MM.1S (cell line): Measurements from ENCODE around the gene RMI1.

Experiments
- DNase-seq: peaks from one replicate; pipeline ENCODE4 v3.0.0-alpha.2; 2015
- H2AFZ ChIP-seq: fragments of 300-600 bp; sonication (generic); 2 replicates; pipeline ENCODE4 v1.6.0; 2016; ENCODE audit warnings: antibody characterized with exemption, low read length
- H3F3A ChIP-seq: fragments of 300-600 bp; sonication (generic); 2 replicates; pipeline ENCODE4 v1.6.1; 2016; ENCODE audit warnings: mild to moderate bottlenecking, antibody characterized with exemption, low read length, moderate library complexity, mixed read lengths; ENCODE audit not compliant: insufficient read depth
- H3K27ac ChIP-seq: fragments of 300-600 bp; sonication (generic); 2 replicates; pipeline ENCODE4 v1.5.1; 2016; ENCODE audit warnings: mild to moderate bottlenecking, low read length
- H3K27me3 ChIP-seq: fragments of 300-600 bp; sonication (generic); replicated peaks from 2 replicates; pipeline ENCODE4 v1.6.0; 2016; ENCODE audit warnings: low read length; ENCODE audit not compliant: insufficient read depth
- H3K36me3 ChIP-seq: fragments of 300-600 bp; sonication (generic); replicated peaks from 2 replicates; pipeline ENCODE4 v1.6.1; 2016; ENCODE audit warnings: mild to moderate bottlenecking, low read length, mixed read lengths; ENCODE audit not compliant: insufficient read depth
- H3K4me1 ChIP-seq: fragments of 300-600 bp; sonication (generic); 2 replicates; pipeline ENCODE4 v1.6.1; 2016; ENCODE audit warnings: low read length, mixed read lengths
- H3K4me2 ChIP-seq: fragments of 300-600 bp; sonication (generic); 2 replicates; pipeline ENCODE4 v1.6.0; 2016; ENCODE audit warnings: low read depth, low read length
- H3K4me3 ChIP-seq: fragments of 300-600 bp; sonication (generic); 2 replicates; pipeline ENCODE4 v1.5.1; 2016; ENCODE audit warnings: low read length, mixed read lengths
- H3K79me2 ChIP-seq: fragments of 300-600 bp; sonication (generic); 2 replicates; pipeline ENCODE4 v1.6.1; 2016; ENCODE audit warnings: mixed run types, low read length, mixed read lengths
- H3K9ac ChIP-seq: fragments of 300-600 bp; sonication (generic); 2 replicates; pipeline ENCODE4 v1.6.1; 2016; ENCODE audit warnings: low read length, mixed read lengths
- H3K9me2 ChIP-seq: fragments of 300-600 bp; sonication (generic); replicated peaks from 2 replicates; pipeline ENCODE4 v1.6.1; 2016; ENCODE audit warnings: mild to moderate bottlenecking, low read length, mixed read lengths; ENCODE audit not compliant: insufficient read depth
- H3K9me3 ChIP-seq: fragments of 300-600 bp; sonication (generic); replicated peaks from 2 replicates; pipeline ENCODE4 v1.6.1; 2016; ENCODE audit warnings: mild to moderate bottlenecking, low read length, mixed read lengths; ENCODE audit not compliant: insufficient read depth
- H4K20me1 ChIP-seq: fragments of 300-600 bp; sonication (generic); 2 replicates; pipeline ENCODE4 v1.6.1; 2016; ENCODE audit warnings: mild to moderate bottlenecking, low read length, moderate library complexity, mixed read lengths; ENCODE audit not compliant: insufficient read depth
- CTCF ChIP-seq: fragments of 300-600 bp; sonication (generic); IDR thresholded peaks from 2 replicates; pipeline ENCODE4 v1.5.1; 2016; ENCODE audit warnings: antibody characterized with exemption, low read length, mixed read lengths
- EZH2 ChIP-seq: fragments of 300-600 bp; sonication (generic); optimal IDR thresholded peaks from 2 replicates; pipeline ENCODE3; 2017; ENCODE audit warnings: low read depth, mild to moderate bottlenecking, antibody characterized with exemption, low read length, mixed read lengths
- EZH2phosphoT487 ChIP-seq: fragments of 300-600 bp; sonication (generic); IDR thresholded peaks from 2 replicates; pipeline ENCODE4 v1.6.1; 2018; ENCODE audit warnings: antibody characterized with exemption, low read length

RMI1 gene

GRCh38 chr9:83956086-83956435 lies 24.5 kb upstream of the RMI1 start:
- peak overlapping the region; percentile 96 for H2AFZ ChIP-seq
- H3K4me2 ChIP-seq, result peak overlapping the region; percentile 94
- H3K9ac ChIP-seq, result peak overlapping the region; percentile 42; the same call in 1 of the 2 replicates
- no peaks in the 10 kb centered on the region for H4K20me1 ChIP-seq
- H3K27me3 ChIP-seq, result no peaks in the 10 kb centered on the region
- no peaks in the 10 kb centered on the region for H3K36me3 ChIP-seq
- peak overlapping the region; percentile 72 for H3K4me3 ChIP-seq
- H3K79me2 ChIP-seq, result no peaks in the 10 kb centered on the region
- H3K27ac ChIP-seq, result no peak overlapping the region
- DNase-seq, result no peak
- TF ChIP-seq EZH2phosphoT487 (no peak), EZH2 (no peak), CTCF (no peak)
- H3K4me1 ChIP-seq, result no peaks in the 10 kb centered on the region
- H3K9me2 ChIP-seq, result no peaks in the 10 kb centered on the region
- H3K9me3 ChIP-seq, result no peaks in the 10 kb centered on the region
- H3F3A ChIP-seq, result no peaks in the 10 kb centered on the region

- H3K79me2 ChIP-seq, result no peaks in the 10 kb centered on the region
- H3K4me2 ChIP-seq, result peak overlapping the region; percentile 94
- TF ChIP-seq EZH2phosphoT487 (no peak), CTCF (no peak), EZH2 (no peak)
- peak overlapping the region; percentile 96 for H2AFZ ChIP-seq
- peak; percentile 15 for DNase-seq
- H3K9me3 ChIP-seq, result no peaks in the 10 kb centered on the region
- no peaks in the 10 kb centered on the region for H3F3A ChIP-seq
- peak overlapping the region; percentile 42; the same call in 1 of the 2 replicates for H3K9ac ChIP-seq
- H3K4me3 ChIP-seq, result peak overlapping the region; percentile 72
- H3K27me3 ChIP-seq, result no peaks in the 10 kb centered on the region
- no peaks in the 10 kb centered on the region for H3K9me2 ChIP-seq
- no peak overlapping the region for H3K27ac ChIP-seq
- no peaks in the 10 kb centered on the region for H4K20me1 ChIP-seq
- H3K4me1 ChIP-seq, result no peaks in the 10 kb centered on the region
- H3K36me3 ChIP-seq, result no peaks in the 10 kb centered on the region
These were observed 24.0 kb upstream of the RMI1 start for GRCh38 chr9:83956436-83957247.

GRCh38 chr9:83957248-83957513 lies 23.4 kb upstream of the RMI1 start:
- Histone ChIP-seq H3K9me2 (no peaks in the 10 kb centered on the region), H3K27me3 (no peaks in the 10 kb centered on the region), H3K36me3 (no peaks in the 10 kb centered on the region), H2AFZ (no peak overlapping the region), H3K9ac (no peak overlapping the region), H3K79me2 (no peaks in the 10 kb centered on the region), H3K27ac (no peak overlapping the region), H3K9me3 (no peaks in the 10 kb centered on the region), H3F3A (no peaks in the 10 kb centered on the region), H4K20me1 (no peaks in the 10 kb centered on the region), H3K4me3 (no peak overlapping the region), H3K4me1 (no peaks in the 10 kb centered on the region), H3K4me2 (no peak overlapping the region)
- TF ChIP-seq EZH2phosphoT487 (no peak), EZH2 (no peak), CTCF (no peak)
- DNase-seq, result no peak
